Transverse colon (tissue), 4 donors: Measurements from ENCODE around the gene MGA. TPM values are rescaled to one million over a fixed set of nuclear protein-coding genes. Genes with fewer than 3 reads are reported as not detected.
A peak's percentile ranks its signal among the peaks of the same experiment; 100 is the strongest.

Source experiments
- DNase-seq: peaks from one replicate; pipeline ENCODE4 v3.0.0-alpha.2; 2019
- H3K27ac ChIP-seq, 4 donors: fragments of 200-600 bp; sonication (generic); 2 replicates each; pipeline ENCODE4 v1.5.1; 2016 to 2018; ENCODE audit warnings: inconsistent platforms in 4 of 4
- H3K27me3 ChIP-seq: fragments of 200-600 bp; sonication (generic); 2 replicates; pipeline ENCODE4 v1.5.1; 2017; ENCODE audit warnings: inconsistent platforms
- H3K36me3 ChIP-seq, 4 donors: fragments of 200-600 bp; sonication (generic); 2 replicates each; pipeline ENCODE4 v1.5.1; 2017 to 2019; ENCODE audit warnings: inconsistent platforms in 4 of 4
- H3K4me1 ChIP-seq, 4 donors: fragments of 200-600 bp; sonication (generic); 2 replicates each; pipeline ENCODE4 v1.5.1; 2017 to 2020; ENCODE audit warnings: inconsistent platforms in 4 of 4
- H3K4me3 ChIP-seq, 4 donors: fragments of 200-600 bp; sonication (generic); 1 replicate in 1 of 4; 2 replicates in 3 of 4; pipeline versions ENCODE4 v1.5.1 to v1.6.1; 2017 to 2019; ENCODE audit warnings: inconsistent platforms in 4 of 4
- H3K9me3 ChIP-seq, 2 donors: fragments of 200-600 bp; sonication (generic); 2 replicates each; pipeline ENCODE4 v1.5.1; 2017 to 2019; ENCODE audit warnings: inconsistent platforms in 2 of 2
- CTCF ChIP-seq, 5 experiments: fragments of 200-600 bp in 3 of 5; fragments of 450-650 bp in 2 of 5; sonication (generic) in 3 of 5; IDR thresholded peaks; 1 replicate in 2 of 5; 2 replicates in 3 of 5; pipeline ENCODE4 v1.5.1; 2016 to 2017; ENCODE audit warnings: antibody characterized with exemption in 5 of 5, inconsistent platforms in 3 of 5, mild to moderate bottlenecking in 2 of 5, moderate library complexity in 1 of 5
- EP300 ChIP-seq: sonication (generic); formaldehyde crosslinking; IDR thresholded peaks from one replicate; pipeline ENCODE4 v1.6.1; 2017; ENCODE audit warnings: antibody characterized with exemption, low read depth
- POLR2A ChIP-seq: fragments of 450-650 bp; IDR thresholded peaks from one replicate; pipeline ENCODE4 v1.6.1; 2016; ENCODE audit warnings: antibody characterized with exemption, mild to moderate bottlenecking, moderate library complexity
- POLR2AphosphoS5 ChIP-seq, 3 donors: sonication (generic); formaldehyde crosslinking; IDR thresholded peaks; one replicate each; pipeline ENCODE4 v1.6.1; 2016; ENCODE audit warnings: antibody characterized with exemption in 3 of 3
- WGBS, 2 donors: methylation state at CpG; one replicate each; pipeline ENCODE4 v1.1.5; 2018; ENCODE audit warnings: low coverage in 1 of 2; 5-methylcytosine and 5-hydroxymethylcytosine counted together
- in situ Hi-C, 4 donors: fragments of 200-750 bp; cut with MboI; loops; one replicate each; pipeline versions ENCODE4 v1.15.0 to v1.15.1; 2017; ENCODE audit warnings: low sequenced_read_pairs in 3 of 4, low pct_ligation_motif_present in 1 of 4, low pct_unique_long_range_greater_than_20kb in 1 of 4
- intact Hi-C: fragments of 100-400 bp; cut with DNase I; formaldehyde crosslinking; loops from one replicate; pipeline ENCODE4 v1.15.1; 2023; ENCODE audit warnings: low total_unique reads
- total RNA-seq, 4 donors: library from RNA; depleted of rRNA; stranded (reverse); fragments of >200 nt; gene quantifications; one replicate each; pipeline ENCODE4 v1.1.0, GENCODE V29; 2016

Gene MGA
- total RNA-seq, 4 donors from 2014 or later, result 12.3 to 33.2 (median 27.6) TPM

GRCh38 chr15:41691471-41691870, 31.3 kb downstream of the MGA start:
- Histone ChIP-seq H3K4me1 (peaks cover 0 to 40% (median 5%) of the 10 kb centered on the region in 4 donors), H3K27ac (no peak overlapping the region), H3K27me3 (no peaks in the 10 kb centered on the region), H3K36me3 (no peaks in the 10 kb centered on the region), H3K4me3 (no peak overlapping the region), H3K9me3 (no peaks in the 10 kb centered on the region)
- TF ChIP-seq EP300, result no peak
- no peak for TF ChIP-seq POLR2AphosphoS5 (IDR thresholded peaks at IDR 0.05)
- TF ChIP-seq POLR2A, result no peak
- TF ChIP-seq CTCF (IDR thresholded peaks at IDR 0.05), result no peak
- intact Hi-C loops, result no loop called here
- 70 to 81% methylated on average over 1 to 2 of the region's 2 CpGs for WGBS, 2 donors
- in situ Hi-C loops, result no loop called here
- DNase-seq, result no peak

GRCh38 chr15:41692049-41692448, 31.8 kb downstream of the MGA start:
- no peak for DNase-seq
- 81 to 100% methylated on average over 1 to 4 of the region's 4 CpGs for WGBS, 2 donors
- peaks cover 0 to 43% (median 5%) of the 10 kb centered on the region in 4 donors for H3K4me1 ChIP-seq

GRCh38 chr15:41693757-41694156, 33.6 kb downstream of the MGA start:
- TF ChIP-seq EP300, result no peak
- no peak for TF ChIP-seq POLR2AphosphoS5 (IDR thresholded peaks at IDR 0.05)
- no peak for TF ChIP-seq CTCF (IDR thresholded peaks at IDR 0.05)
- no peak for TF ChIP-seq POLR2A
- DNase-seq, result no peak
- intact Hi-C loops, result no loop called here

More at GRCh38 chr15:41692049-41692448, 31.8 kb downstream of the MGA start:
- intact Hi-C loops (no loop called here), in situ Hi-C loops (no loop called here)
- Histone ChIP-seq H3K27ac (no peak overlapping the region), H3K36me3 (no peaks in the 10 kb centered on the region), H3K9me3 (no peaks in the 10 kb centered on the region), H3K27me3 (no peaks in the 10 kb centered on the region), H3K4me3 (no peak overlapping the region)
- TF ChIP-seq POLR2A, result no peak
- TF ChIP-seq EP300, result no peak
- no peak for TF ChIP-seq CTCF (IDR thresholded peaks at IDR 0.05)
- TF ChIP-seq POLR2AphosphoS5 (IDR thresholded peaks at IDR 0.05), result no peak

GRCh38 chr15:41695750-41696436, 35.7 kb downstream of the MGA start:
- 44 to 48% methylated on average over 5 to 8 of the region's 8 CpGs for WGBS, 2 donors
- peak; percentile 18 for DNase-seq
- in situ Hi-C loops, result no loop called here
- Histone ChIP-seq H3K9me3 (no peaks in the 10 kb centered on the region), H3K4me3 (no peak overlapping the region), H3K4me1 (peaks cover 0 to 23% (median 0%) of the 10 kb centered on the region in 4 donors), H3K27me3 (no peaks in the 10 kb centered on the region), H3K27ac (no peak overlapping the region), H3K36me3 (peaks cover 0 to 15% (median 0%) of the 10 kb centered on the region in 4 donors)
- peak in 2 of 5 experiments; percentile 6 to 9 for TF ChIP-seq CTCF (IDR thresholded peaks at IDR 0.05)
- TF ChIP-seq POLR2A, result no peak
- TF ChIP-seq POLR2AphosphoS5 (IDR thresholded peaks at IDR 0.05), result no peak
- intact Hi-C loops, result no loop called here

More at GRCh38 chr15:41693757-41694156, 33.6 kb downstream of the MGA start:
- H3K27ac ChIP-seq, result no peak overlapping the region
- H3K4me1 ChIP-seq, result peaks cover 0 to 33% (median 2%) of the 10 kb centered on the region in 4 donors
- in situ Hi-C loops, result no loop called here
- WGBS, 2 donors, result 76 to 95% methylated on average over 4 of the region's 4 CpGs
- no peaks in the 10 kb centered on the region for H3K9me3 ChIP-seq
- H3K4me3 ChIP-seq, result no peak overlapping the region
- no peaks in the 10 kb centered on the region for H3K27me3 ChIP-seq
- H3K36me3 ChIP-seq, result peaks cover 0 to 2% (median 0%) of the 10 kb centered on the region in 4 donors
